ENCODE data around the gene OR51B5.
"Not testable (repeated sequence)": the region's sequence is repeated elsewhere in the genome, so short reads cannot be mapped to it uniquely, and the experiment has no call there.

The OR51B5 gene

DNA sequence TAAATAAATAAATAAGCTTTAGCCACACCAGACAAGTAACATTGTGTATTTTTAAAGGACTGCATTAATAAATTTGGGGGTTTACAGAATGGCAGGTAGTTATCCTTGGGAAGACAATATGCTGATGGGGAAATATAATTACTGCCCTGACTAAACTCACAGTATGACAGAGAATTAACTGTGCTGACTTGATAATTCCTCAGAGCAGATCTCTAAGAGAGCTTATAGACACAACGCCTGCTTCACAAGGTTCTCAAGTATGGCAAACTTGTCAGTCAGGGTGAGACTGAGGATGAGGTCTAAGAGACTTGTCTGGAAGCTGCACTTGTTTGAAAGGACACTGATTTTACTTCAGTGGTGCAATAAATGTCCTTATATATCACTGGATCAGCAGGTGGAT is 44.9 kb downstream of the OR51B5 start:
- Histone ChIP-seq H3K27me3 (ENCODE audit: low read length) (no peaks in the 10 kb centered on the region), H2AFZ (ENCODE audit: low read depth, low read length, severe bottlenecking) (no peak overlapping the region), H3K9ac (ENCODE audit: low read length) (no peak overlapping the region), H3K9me3 (ENCODE audit: insufficient read depth, low read length) (no peaks in the 10 kb centered on the region), H3K79me2 (ENCODE audit: insufficient read depth, low read length) (no peaks in the 10 kb centered on the region), H3K9me2 (replicated peaks; ENCODE audit: insufficient read depth, low read length) (no peaks in the 10 kb centered on the region), H3K4me3 (ENCODE audit: insufficient read depth, low read length, poor library complexity, severe bottlenecking) (no peak overlapping the region), H3F3A (ENCODE audit: insufficient read depth) (no peaks in the 10 kb centered on the region), H3K27ac (ENCODE audit: low read depth, low read length) (no peak overlapping the region), H4K20me1 (ENCODE audit: low read depth, low read length) (no peaks in the 10 kb centered on the region), H3K36me3 (ENCODE audit: low read length) (no peaks in the 10 kb centered on the region), H3K4me2 (ENCODE audit: low read depth, low read length, poor library complexity, severe bottlenecking) (no peak overlapping the region)
- no peak for TF ChIP-seq EZH2phosphoT487 (conservative IDR thresholded peaks at IDR 0.05; ENCODE audit: low read length)
- TF ChIP-seq, protein P1, sequence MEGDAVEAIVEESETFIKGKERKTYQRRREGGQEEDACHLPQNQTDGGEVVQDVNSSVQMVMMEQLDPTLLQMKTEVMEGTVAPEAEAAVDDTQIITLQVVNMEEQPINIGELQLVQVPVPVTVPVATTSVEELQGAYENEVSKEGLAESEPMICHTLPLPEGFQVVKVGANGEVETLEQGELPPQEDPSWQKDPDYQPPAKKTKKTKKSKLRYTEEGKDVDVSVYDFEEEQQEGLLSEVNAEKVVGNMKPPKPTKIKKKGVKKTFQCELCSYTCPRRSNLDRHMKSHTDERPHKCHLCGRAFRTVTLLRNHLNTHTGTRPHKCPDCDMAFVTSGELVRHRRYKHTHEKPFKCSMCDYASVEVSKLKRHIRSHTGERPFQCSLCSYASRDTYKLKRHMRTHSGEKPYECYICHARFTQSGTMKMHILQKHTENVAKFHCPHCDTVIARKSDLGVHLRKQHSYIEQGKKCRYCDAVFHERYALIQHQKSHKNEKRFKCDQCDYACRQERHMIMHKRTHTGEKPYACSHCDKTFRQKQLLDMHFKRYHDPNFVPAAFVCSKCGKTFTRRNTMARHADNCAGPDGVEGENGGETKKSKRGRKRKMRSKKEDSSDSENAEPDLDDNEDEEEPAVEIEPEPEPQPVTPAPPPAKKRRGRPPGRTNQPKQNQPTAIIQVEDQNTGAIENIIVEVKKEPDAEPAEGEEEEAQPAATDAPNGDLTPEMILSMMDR (IDR thresholded peaks at IDR 0.05; ENCODE audit: insufficient read depth, low read length, poor library complexity, severe bottlenecking), result no peak

DNA sequence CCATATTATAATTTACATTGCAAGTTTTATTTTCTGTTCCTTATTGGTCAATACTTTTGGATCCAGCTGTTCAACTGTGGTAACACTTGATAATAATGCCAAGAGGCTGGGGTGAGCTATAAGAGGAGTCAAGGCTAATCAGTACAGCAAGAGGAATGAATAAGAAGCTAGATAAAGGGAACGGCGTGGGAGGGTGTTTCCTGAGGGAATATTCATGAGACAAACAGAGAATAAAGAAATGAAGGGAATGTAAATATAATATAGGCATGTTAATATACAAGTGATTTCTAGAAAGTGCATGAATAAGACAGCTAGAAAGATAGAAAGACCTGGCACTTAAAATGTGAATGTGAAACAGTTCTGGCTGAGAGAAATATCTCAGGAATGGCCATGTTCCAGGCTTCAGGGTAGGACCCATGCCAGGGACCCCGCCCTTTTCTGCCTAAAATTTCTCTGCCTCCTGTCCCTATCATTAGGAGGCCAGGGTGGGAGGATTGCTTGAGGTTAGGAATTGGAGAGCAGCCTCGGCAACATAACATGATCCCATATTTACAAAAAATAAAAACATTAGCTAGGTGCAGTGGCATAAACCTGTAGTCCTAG is 45.5 kb downstream of the OR51B5 start:
- Histone ChIP-seq H3K9me2 (replicated peaks; ENCODE audit: insufficient read depth, low read length) (no peaks in the 10 kb centered on the region), H3K4me2 (ENCODE audit: low read depth, low read length, poor library complexity, severe bottlenecking) (no peak overlapping the region), H3K9me3 (ENCODE audit: insufficient read depth, low read length) (no peaks in the 10 kb centered on the region), H3F3A (ENCODE audit: insufficient read depth) (no peaks in the 10 kb centered on the region), H3K27me3 (ENCODE audit: low read length) (no peaks in the 10 kb centered on the region), H3K4me3 (ENCODE audit: insufficient read depth, low read length, poor library complexity, severe bottlenecking) (no peak overlapping the region), H2AFZ (ENCODE audit: low read depth, low read length, severe bottlenecking) (no peak overlapping the region), H3K36me3 (ENCODE audit: low read length) (no peaks in the 10 kb centered on the region), H4K20me1 (ENCODE audit: low read depth, low read length) (no peaks in the 10 kb centered on the region), H3K79me2 (ENCODE audit: insufficient read depth, low read length) (no peaks in the 10 kb centered on the region), H3K9ac (ENCODE audit: low read length) (no peak overlapping the region), H3K27ac (ENCODE audit: low read depth, low read length) (no peak overlapping the region)
- TF ChIP-seq, protein P1 (IDR thresholded peaks at IDR 0.05; ENCODE audit: insufficient read depth, low read length, poor library complexity, severe bottlenecking), result no peak
- TF ChIP-seq EZH2phosphoT487 (conservative IDR thresholded peaks at IDR 0.05; ENCODE audit: low read length), result no peak

DNA sequence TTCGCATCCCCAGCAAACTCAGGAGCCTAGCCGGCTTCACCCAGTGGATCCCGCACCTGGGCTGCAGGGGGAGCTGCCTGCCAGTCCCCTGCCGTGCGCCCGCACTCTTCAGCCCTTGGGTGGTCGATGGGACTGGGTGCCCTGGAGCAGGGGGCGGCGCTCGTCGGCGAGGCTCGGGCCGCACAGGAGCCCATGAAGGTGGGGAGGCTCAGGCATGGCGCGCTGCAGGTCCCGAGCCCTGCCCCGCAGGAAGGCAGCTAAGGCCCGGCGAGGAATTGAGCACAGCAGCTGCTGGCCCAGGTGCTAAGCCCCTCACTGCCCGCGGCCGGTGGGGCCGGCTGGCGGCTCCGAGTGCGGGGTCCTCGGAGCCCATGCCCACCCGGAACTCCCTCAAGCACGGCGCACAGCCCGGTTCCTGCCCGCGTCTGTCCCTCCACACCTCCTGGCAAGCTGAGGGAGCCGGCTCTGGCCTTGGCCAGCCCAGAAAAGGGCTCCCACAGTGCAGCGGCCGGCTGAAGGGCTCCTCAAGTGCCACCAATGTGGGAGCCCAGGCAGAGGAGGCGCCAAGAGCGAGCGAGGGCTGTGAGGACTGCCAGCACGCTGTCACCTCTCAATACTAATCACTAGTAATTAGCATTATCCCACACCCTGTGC is 48.9 kb downstream of the OR51B5 start:
- H3K9me3 ChIP-seq (ENCODE audit: insufficient read depth, low read length), result not testable (repeated sequence)

DNA sequence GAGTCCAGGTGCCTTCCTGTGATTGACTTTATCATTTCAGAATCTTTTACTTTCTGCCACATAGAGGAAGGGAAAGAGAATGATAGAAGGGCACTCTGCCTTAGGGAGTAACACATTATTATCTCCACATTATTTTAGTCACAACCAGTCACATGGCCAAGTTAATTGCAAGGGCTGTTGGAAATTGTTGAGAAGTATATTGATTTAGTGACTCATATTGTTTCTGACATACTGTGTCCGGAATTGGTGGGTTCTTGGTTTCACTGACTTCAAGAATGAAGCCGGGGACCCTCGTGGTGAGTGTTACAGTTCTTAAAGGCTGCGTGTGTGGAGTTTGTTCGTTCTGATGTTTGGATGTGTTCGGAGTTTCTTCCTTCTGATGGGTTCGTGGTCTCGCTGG is 50.3 kb downstream of the OR51B5 start:
- no peaks in the 10 kb centered on the region for H3F3A ChIP-seq (ENCODE audit: insufficient read depth)
- no peaks in the 10 kb centered on the region for H3K79me2 ChIP-seq (ENCODE audit: insufficient read depth, low read length)
- no peak overlapping the region for H3K27ac ChIP-seq (ENCODE audit: low read depth, low read length)
- no peaks in the 10 kb centered on the region for H3K9me3 ChIP-seq (ENCODE audit: insufficient read depth, low read length)
- H3K4me2 ChIP-seq (ENCODE audit: low read depth, low read length, poor library complexity, severe bottlenecking), result no peak overlapping the region
- H2AFZ ChIP-seq (ENCODE audit: low read depth, low read length, severe bottlenecking), result no peak overlapping the region
- H3K4me3 ChIP-seq (ENCODE audit: insufficient read depth, low read length, poor library complexity, severe bottlenecking), result no peak overlapping the region
- H3K9me2 ChIP-seq (replicated peaks; ENCODE audit: insufficient read depth, low read length), result no peaks in the 10 kb centered on the region
- H4K20me1 ChIP-seq (ENCODE audit: low read depth, low read length), result no peaks in the 10 kb centered on the region
- no peak overlapping the region for H3K9ac ChIP-seq (ENCODE audit: low read length)
- TF ChIP-seq EZH2phosphoT487 (conservative IDR thresholded peaks at IDR 0.05; ENCODE audit: low read length), result no peak
- H3K27me3 ChIP-seq (ENCODE audit: low read length), result no peaks in the 10 kb centered on the region
- H3K36me3 ChIP-seq (ENCODE audit: low read length), result no peaks in the 10 kb centered on the region

More for the DNA sequence above, 48.9 kb downstream of the OR51B5 start:
- not testable (repeated sequence) for H4K20me1 ChIP-seq (ENCODE audit: low read depth, low read length); H3K4me2 ChIP-seq (ENCODE audit: low read depth, low read length, poor library complexity, severe bottlenecking); H2AFZ ChIP-seq (ENCODE audit: low read depth, low read length, severe bottlenecking); H3K9ac ChIP-seq (ENCODE audit: low read length); H3K27me3 ChIP-seq (ENCODE audit: low read length); H3K4me3 ChIP-seq (ENCODE audit: insufficient read depth, low read length, poor library complexity, severe bottlenecking); H3K27ac ChIP-seq (ENCODE audit: low read depth, low read length); H3K36me3 ChIP-seq (ENCODE audit: low read length); H3K9me2 ChIP-seq (replicated peaks; ENCODE audit: insufficient read depth, low read length); H3K79me2 ChIP-seq (ENCODE audit: insufficient read depth, low read length); H3F3A ChIP-seq (ENCODE audit: insufficient read depth)

Data from SU-DHL-6 (cell line).